AG04449 (cell line): ENCODE data around the gene C19orf47.

Experiments used
- CTCF ChIA-PET: fragments of 350-600 bp; formaldehyde crosslinking; extraction: SDS; loops from one replicate; lab custom pipeline; 2021; ENCODE audit warnings: antibody characterized with exemption; lab: Yijun Ruan, JAX
- POLR2A ChIA-PET: fragments of 400-600, 350-600 bp; formaldehyde crosslinking; extraction: SDS; loops from one replicate; lab custom pipeline; 2020; ENCODE audit warnings: antibody characterized with exemption, inconsistent platforms; lab: Yijun Ruan, JAX
- DNase-seq: peaks from one replicate; pipeline ENCODE4 v3.0.0-alpha.2; 2010; ENCODE audit warnings: low read depth, low spot score
- H3K4me3 ChIP-seq: 2 replicates; pipeline ENCODE4 v1.5.1; 2011; ENCODE audit warnings: low read depth, mild to moderate bottlenecking, control low read depth, low read length
- CTCF ChIP-seq: IDR thresholded peaks from one replicate; pipeline ENCODE4 v1.5.1; 2011; ENCODE audit warnings: mild to moderate bottlenecking, moderate library complexity, low read length, control low read depth, inconsistent platforms; ENCODE audit not compliant: insufficient read depth; ENCODE audit errors: missing control alignments

C19orf47 gene

GRCh38 chr19:40317338-40317737, 30.9 kb downstream of the C19orf47 start:
- POLR2A ChIA-PET: interaction anchor here (0.9 kb wide), 1 partner anchor 12 kb away, joined by 3 read pairs; no protein-coding TSS in a partner anchor
- H3K4me3 ChIP-seq: no peak overlapping the region
- DNase-seq: no peak
- CTCF ChIA-PET: interaction anchor here (0.6 to 7.1 kb wide), 3 partner anchors 9 to 226 kb away, joined by 3 to 57 read pairs (median 8); no protein-coding TSS in a partner anchor
- no peak for TF ChIP-seq CTCF

GRCh38 chr19:40315812-40316470, 32.3 kb downstream of the C19orf47 start:
- CTCF ChIA-PET: interaction anchor here (1.0 to 7.1 kb wide), 4 partner anchors 11 to 319 kb away, joined by 3 to 57 read pairs (median 4); no protein-coding TSS in a partner anchor
- TF ChIP-seq CTCF: no peak
- no peak overlapping the region for H3K4me3 ChIP-seq
- DNase-seq: no peak
- POLR2A ChIA-PET: no interaction called here

- ChIA-PET POLR2A (no interaction called here), CTCF (interaction anchor here (1.4 to 7.1 kb wide), 2 partner anchors 9 to 12 kb away, joined by 4 to 57 read pairs; no protein-coding TSS in a partner anchor)
- H3K4me3 ChIP-seq: no peak overlapping the region
- TF ChIP-seq CTCF: no peak
- DNase-seq: no peak
Measured at GRCh38 chr19:40314656-40315055, 33.5 kb downstream of the C19orf47 start.

- CTCF ChIA-PET: interaction anchor here (7.1 kb wide), 1 partner anchor 8 kb away, joined by 57 read pairs; no protein-coding TSS in a partner anchor
- no peak for TF ChIP-seq CTCF
- DNase-seq: no peak
- no peak overlapping the region for H3K4me3 ChIP-seq
- POLR2A ChIA-PET: interaction anchor here (0.6 kb wide), 1 partner anchor 8 kb away, joined by 4 read pairs; no protein-coding TSS in a partner anchor
Measured at GRCh38 chr19:40313229-40313983, 34.8 kb downstream of the C19orf47 start.

GRCh38 chr19:40312533-40312932, 35.7 kb downstream of the C19orf47 start:
- POLR2A ChIA-PET: no interaction called here
- DNase-seq: no peak
- CTCF ChIA-PET: interaction anchor here (7.1 kb wide), 1 partner anchor 7 kb away, joined by 57 read pairs; no protein-coding TSS in a partner anchor
- no peak for TF ChIP-seq CTCF
- no peak overlapping the region for H3K4me3 ChIP-seq
